NCI-H524 (cell line): ENCODE data around the gene PRICKLE2.
A peak's percentile ranks its signal among the peaks of the same experiment; 100 is the strongest.
"Not testable (repeated sequence)": the region's sequence is repeated elsewhere in the genome, so short reads cannot be mapped to it uniquely, and the experiment has no call there.

Experiments used
- DNase-seq, 2 experiments: peaks; one replicate each; lab custom pipeline; 2025; lab: John Stamatoyannopoulos, UW

The PRICKLE2 gene

GRCh38 chr3:64095802-64096201 lies 129.5 kb downstream of the PRICKLE2 start:
- no peak for DNase-seq

DNA sequence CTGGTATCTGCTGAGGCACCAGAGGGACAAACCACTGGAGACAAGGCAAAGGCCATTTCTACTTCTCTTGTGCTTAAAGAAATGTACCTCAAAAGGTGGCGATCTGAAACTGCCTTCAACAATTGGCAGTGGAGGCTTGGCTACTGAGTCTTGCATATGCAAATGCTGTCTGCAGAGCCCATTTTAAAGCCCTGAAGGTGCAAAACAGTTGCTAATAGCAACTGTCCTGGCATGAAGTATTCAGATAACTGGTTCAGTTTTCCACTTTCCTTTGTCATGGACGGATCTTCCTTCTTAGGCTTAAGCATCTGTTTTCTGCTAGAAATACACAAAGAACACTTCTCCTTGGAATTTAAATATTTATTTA lies 130.6 kb downstream of the PRICKLE2 start:
- no peak for DNase-seq

- no peak for DNase-seq
Observed at GRCh38 chr3:64093825-64094712, 131.2 kb downstream of the PRICKLE2 start.

DNA sequence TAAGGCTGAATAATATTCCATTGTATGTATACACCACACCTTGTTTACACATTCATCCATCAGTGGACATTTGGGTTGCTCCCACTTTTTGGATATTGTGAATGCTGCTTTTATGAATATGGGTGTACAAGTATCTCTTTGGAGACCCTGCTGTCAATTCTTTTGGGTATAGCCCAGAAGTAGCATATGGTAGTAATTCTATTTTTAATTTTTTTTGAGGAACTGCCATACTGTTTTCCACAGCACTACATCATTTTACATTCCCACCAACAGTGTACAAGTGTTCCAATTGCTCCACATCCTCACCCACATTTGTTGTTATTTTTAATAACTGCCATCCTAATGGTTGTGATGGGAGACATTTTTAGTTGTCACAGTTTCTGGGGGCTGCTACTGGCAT lies 132.1 kb downstream of the PRICKLE2 start:
- no peak for DNase-seq

- DNase-seq, result peak in 1 of 2 experiments; percentile 20
Observed at GRCh38 chr3:64091501-64091900, 133.8 kb downstream of the PRICKLE2 start.

- DNase-seq, result not testable (repeated sequence)
Observed at GRCh38 chr3:64089386-64089785, 135.9 kb downstream of the PRICKLE2 start.

- DNase-seq, result no peak
Observed at GRCh38 chr3:64088408-64089205, 136.7 kb downstream of the PRICKLE2 start.

- DNase-seq, result no peak
Observed at GRCh38 chr3:64086479-64087252, 138.6 kb downstream of the PRICKLE2 start.

DNA sequence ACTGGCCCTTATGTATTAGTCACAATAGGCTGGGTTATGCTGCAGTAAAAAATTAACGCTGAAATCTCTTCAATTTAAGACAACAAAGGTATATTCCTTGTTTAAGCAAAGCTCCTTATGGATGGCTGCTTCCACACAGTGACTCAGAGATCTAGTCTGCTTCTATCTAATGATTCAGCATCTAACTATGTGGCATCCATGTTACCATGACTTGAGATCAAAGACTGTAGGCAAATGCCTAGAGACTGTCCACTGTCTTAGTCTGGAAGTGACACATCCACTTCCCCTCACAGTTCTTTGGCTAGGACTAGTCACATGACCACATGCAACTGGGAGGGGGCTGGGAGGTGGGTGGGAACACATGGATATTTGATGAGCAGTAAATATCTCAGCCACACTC lies 140.6 kb downstream of the PRICKLE2 start:
- no peak for DNase-seq

DNA sequence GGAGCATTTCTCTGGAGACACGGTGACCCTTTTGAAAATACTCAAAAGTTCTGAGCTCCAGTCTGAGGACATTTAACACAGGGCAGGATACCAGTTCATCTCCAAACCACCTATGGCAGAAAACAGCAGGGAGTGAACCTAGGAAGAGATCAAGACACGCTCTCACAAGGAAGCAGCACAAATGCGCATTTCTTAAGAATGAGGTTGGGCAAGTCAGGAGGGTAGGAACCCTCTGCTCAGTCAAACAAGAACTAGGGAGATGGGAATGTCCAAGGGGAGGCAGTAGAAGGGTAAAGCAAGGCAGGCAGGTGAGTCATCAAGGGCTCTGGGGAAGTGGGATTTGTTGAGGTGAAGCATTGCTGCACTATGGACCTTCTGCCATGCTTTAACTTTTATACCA lies 141.7 kb downstream of the PRICKLE2 start:
- no peak for DNase-seq

- no peak for DNase-seq
Observed at GRCh38 chr3:64082961-64083541, 142.2 kb downstream of the PRICKLE2 start.

- no peak for DNase-seq
Observed at GRCh38 chr3:64082411-64082810, 142.9 kb downstream of the PRICKLE2 start.

DNA sequence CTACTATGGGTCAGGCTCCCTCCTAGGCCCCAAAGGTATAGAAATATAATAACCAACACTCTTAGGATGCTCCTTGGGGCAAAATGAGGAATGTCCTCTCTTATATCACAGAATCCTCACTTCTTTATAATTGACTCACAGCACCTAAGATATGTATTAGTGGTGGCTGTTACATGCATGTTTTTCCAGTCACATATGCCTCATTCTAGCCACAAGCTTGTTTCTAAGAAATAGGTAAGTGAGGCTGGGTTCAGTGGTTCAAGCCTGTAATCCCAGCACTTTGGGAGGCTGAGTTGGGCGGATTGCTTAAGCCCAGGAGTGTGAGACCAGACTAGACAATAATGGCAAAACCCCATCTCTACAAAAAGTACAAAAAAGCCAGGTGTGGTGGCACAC lies 144.0 kb downstream of the PRICKLE2 start:
- no peak for DNase-seq

GRCh38 chr3:64080616-64081234 lies 144.5 kb downstream of the PRICKLE2 start:
- no peak for DNase-seq

DNA sequence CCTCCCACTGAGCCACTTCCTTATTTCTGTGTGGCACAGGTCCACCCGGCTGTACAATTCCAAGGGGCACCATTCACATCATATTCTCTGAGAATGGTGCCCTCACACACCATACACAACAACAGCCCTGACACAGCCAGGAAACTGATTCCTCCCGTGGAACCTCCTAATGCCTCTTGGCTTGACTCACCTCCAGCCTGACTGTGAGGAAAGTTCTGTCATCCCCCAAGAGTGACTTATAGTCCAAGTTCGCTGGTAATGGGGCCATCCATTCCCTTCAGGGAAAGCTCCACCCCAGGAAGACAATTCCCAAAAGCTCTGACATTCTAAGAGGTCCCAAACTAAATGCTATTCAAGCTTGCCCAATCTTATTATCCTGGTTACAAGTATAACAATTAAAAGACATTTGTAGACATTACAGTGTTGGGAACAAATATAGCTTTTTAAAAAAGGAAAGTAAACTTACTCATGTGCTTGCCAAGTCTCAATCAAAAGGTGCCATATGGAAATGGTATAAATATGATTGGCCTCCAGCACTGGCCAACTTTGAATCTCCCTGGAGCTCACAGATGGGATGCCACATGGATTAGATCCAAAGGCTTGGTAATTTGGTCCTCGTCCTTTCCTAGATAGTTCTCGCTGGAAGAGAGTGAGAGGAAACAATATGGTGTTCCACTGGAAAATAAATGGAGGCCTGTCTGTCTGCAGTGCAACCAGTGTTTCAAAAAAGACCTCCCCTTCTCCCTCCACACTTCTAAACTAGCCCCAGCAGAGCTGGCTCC lies 145.7 kb downstream of the PRICKLE2 start:
- peak in 1 of 2 experiments; percentile 14 for DNase-seq

GRCh38 chr3:64078966-64079365 lies 146.3 kb downstream of the PRICKLE2 start:
- no peak for DNase-seq

DNA sequence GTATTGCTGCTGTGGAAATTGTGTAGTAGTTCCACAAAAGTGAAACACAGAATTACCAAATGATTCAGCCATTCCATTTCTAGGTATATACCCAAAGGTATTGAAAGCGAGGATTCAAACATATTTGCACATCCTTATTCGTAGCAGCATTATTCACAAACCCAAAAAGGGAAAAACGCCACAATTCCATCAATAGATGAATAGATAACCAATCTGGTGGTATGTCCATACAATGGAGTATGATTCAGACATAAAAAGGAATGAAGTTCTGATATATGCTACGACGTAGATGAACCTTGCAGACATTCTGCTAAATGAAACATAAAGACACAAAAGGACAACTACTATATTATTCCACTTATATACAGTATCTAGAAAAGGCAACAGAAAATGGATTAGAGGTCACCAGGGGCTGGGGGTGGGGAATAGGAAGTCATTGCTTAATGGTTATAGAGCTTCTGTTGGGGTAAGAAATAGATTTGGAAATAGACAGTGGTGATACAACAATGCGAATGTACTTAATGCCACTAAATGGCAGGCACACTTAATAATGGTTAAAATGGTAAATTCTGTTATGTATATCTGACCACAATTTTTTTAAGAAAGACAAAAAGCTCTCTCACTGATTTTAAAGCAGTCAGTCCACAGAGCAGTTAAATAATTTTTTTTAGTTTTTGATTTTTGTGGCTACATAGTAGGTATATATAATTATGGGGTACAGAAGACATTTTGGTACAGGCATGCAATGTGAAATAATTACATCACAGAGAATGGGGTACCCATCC lies 150.2 kb downstream of the PRICKLE2 start:
- DNase-seq, result no peak

GRCh38 chr3:64074060-64074459 lies 151.2 kb downstream of the PRICKLE2 start:
- peak in 1 of 2 experiments; percentile 32 for DNase-seq

DNA sequence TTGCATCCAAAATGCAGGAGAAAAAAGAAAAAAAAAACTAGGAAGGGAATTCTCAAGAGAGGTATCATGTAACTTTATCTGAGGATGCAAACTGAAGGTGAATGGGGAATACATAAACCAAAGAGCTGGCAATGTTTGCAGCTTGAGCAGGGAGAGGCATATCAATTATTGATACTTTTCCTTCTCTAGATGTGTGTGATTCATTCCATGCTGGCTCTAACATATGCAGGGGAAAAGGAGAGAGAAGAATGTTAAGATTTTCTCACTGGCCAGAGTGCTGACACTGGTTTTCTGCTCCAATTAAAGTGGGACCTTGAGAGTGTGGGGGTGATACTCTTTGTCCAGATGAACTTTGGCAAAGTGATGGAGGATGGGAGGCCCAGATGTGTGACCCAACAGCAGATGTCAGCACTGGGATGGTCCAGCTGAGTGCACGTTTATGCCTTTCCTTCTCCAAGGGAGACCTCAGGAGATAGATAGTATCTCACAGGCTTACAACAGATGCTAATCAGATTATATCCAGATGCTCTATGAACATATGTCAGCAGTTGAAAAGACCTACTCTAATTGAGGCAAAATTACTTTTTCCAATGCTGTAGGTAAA lies 152.0 kb downstream of the PRICKLE2 start:
- peak in 1 of 2 experiments; percentile 78 for DNase-seq
